Dermis microvascular lymphatic vessel endothelial cell (primary cell): Measurements from ENCODE around the gene ANKRD13A. TPM values are rescaled to one million over a fixed set of nuclear protein-coding genes. Genes with fewer than 3 reads are reported as not detected.

Experiments used
- DNase-seq, 2 donors: peaks; one replicate each; pipeline versions ENCODE4 v3.0.0 to v3.0.0-alpha.2; 2010; ENCODE audit warnings: low read depth in 2 of 2
- total RNA-seq: library from RNA; depleted of rRNA; stranded (reverse); fragments of >200 nt; gene quantifications from 2 replicates; pipeline ENCODE4 v1.2.1, GENCODE V29; 2014

The ANKRD13A gene
- total RNA-seq, result 46.1 and 63.8 TPM in 2 replicates

DNA sequence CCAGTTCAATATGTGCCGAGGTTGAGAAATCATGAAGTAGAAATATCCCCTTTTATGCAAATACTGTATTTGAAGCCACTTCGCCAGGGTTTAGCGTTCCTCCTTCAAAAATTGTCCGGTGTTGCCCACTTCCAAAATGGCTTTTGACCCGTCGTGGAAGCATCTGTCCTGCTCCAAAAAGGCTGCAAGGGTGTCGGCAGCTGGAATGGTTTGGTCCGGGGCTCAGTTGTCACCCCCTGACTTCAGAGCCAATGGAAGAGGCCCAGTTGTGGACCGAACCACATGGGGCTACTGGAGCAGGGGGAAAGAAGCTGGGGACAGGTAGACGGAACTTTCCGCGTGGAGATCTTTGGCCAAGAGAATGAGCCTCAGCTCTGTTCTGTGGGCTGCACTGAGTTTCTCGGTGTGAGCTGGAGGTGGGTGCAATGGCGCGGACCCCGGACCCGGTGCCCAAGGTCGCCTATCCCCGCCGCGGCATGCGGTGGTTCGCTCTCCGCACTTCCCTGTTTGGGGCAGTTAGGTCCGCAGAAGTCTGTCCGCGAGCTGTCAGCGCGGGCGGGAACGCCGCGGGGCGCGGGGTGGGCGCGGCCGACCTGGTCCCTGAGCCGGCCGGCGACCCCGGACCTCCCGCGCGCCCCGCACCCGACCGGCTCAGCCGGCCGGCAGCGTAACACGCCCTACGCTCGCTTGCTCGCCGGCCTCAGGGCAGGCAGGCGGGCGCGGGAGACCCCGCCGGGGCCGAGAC lies at the start of gene ANKRD13A:
Gene ANKRD13A (plus strand): TSS at position 527 of the 745 bp plus-strand sequence. CDS start 259 bp downstream, outside the sequence.
- peak; percentile 95 for DNase-seq

- no peak for DNase-seq
Observed at GRCh38 chr12:109950625-109951024, 48.6 kb upstream of the ANKRD13A start.

DNA sequence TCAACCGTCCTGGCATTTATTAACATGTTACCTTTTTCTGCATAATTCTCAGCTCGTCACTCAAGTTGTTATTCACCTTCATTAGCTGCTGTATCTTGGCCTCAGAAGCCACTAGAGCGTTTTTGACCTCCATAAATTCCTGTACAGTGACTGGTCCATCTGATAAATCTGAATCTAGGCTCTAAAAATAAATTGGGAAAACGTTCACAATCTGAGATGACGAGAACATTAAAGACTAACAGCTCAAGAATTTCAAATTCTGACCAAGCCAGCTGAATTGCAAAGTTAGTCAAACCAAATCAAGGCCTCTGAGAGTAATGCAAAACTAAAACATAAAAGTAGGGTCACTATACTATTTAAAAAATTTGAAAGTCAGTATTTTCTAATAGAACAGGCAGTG lies 48.1 kb upstream of the ANKRD13A start:
- no peak for DNase-seq

DNA sequence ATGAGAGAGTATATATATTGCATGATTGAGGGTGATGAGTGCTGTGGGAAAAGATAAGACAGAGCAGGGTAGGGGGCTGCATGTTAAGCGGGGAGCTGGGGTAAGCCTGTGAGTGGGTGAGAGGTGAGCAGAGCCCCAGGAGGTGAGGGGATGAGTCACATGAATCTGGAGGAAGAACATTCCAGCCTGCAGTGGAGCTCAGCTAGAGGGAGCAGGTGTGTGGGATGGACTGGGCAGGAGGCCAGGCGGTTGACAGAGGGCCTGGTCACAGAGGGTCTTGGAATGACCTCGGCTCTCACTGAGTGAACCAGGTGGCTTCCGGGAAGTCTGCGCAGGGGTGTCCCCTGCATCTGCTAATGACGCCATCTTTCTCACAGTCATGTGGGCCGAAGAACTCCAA lies 47.5 kb upstream of the ANKRD13A start:
- peak in 1 of 2 donors; percentile 61 for DNase-seq

DNA sequence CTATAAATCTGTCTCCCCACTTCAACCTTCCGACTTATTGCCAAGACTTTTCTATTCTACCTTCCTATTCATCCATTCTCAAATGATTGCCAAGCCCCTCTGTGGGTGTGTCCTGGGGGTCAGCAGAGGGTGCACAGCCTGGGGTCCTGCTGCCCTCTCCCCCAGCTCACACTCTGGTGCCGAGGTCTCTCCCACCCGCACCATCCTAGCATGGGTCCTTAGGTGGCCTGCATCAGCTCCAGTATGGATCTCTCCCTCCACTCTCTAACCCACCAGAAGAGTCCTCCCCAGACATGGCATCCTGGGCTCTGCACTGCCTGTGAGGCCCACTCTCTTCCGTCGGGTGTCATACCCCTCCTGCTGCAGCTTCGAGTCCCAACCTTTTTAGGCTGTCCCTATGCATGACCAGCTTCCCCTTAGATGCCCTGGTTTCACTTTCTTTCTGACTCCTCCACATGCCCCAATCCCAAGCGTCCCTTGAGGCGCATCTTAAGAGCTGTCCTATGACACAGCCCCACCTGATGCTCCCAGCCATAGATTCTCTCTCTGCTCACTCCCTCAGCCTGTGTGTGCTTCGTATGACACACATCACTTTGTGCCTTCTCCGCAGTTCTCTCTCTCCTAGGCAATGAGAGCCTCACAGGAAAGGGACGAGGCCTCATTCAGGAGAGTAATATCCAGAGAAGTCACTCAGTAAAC lies 46.9 kb upstream of the ANKRD13A start:
- no peak for DNase-seq

DNA sequence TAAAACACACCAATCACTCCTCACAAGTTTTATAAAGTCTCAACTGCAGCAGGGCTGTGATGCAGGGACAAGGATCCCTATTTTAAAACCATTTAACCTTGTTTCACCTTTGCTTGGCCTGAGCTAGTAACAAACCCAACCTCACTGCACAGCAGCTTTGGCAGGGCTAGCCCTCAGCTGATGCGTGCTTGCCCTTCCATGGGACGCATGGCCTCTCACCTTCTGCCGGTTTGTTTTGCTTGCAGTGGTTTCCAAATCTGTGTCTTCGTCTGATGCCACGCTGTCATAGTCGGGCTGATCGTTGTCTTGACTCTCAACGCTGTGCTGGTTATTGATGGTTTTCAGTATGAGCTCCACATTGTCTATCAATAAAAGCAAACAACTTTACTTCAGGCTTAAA lies 46.4 kb upstream of the ANKRD13A start:
- DNase-seq, result no peak

- no peak for DNase-seq
Observed at GRCh38 chr12:109953656-109954055, 45.6 kb upstream of the ANKRD13A start.

DNA sequence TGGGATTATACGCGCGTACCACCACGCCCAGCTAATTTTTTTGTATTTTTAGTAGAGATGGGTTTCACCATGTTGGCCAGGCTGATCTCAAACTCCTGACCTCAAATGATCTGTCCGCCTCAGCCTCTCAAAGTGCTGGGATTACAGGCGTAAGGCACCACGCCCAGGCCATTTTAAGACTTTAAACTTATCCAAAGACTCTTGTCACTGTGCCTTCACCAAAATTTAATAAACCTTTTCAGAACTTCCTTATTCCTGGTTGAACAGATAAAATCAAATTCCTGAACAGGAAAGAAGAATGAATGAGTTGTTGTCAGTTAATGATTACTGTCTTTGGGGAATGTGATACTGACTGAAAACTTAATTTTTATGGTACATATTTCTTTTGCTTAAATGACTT lies 40.9 kb upstream of the ANKRD13A start:
- no peak for DNase-seq

GRCh38 chr12:109959411-109960093 lies 39.7 kb upstream of the ANKRD13A start:
- DNase-seq, result no peak

DNA sequence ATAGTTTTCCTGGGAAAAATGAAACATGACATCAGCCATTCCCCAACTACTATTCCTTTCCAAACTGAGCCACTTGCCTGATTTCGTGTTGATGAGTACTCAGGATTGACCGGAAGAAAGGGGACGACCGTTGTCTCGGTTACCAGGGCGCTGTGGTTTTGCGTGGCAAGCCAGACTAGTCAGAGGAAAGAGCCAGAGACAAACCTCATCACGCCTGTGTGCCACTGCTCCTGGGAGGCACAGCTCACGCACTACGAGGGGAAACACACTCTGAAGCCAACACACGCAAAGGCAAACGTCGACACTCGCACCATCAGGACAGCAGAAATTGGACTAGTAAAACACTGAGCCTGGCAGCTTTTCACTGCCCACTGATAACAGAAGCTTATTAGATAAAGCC lies 38.0 kb upstream of the ANKRD13A start:
- no peak for DNase-seq

GRCh38 chr12:109961612-109962011 lies 37.6 kb upstream of the ANKRD13A start:
- DNase-seq, result no peak

DNA sequence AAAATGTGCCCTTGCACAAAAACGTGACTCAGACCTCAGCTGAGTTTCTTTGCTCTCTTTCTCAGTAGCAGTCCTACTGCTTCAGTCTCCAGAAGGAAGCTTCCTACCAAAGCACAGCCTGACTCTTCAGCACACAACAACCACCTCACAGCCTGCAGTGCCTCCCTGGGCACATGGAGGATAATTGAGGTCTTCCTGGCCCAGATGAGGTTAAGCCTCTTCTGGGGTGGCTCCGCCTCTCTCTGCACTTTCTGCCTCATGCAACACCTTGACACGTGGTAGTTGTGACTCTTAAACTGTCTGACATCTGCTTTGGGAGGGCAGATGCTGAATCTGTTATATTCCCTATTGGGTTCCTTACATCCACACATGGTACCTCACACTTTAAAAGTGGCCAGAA lies 36.8 kb upstream of the ANKRD13A start:
- DNase-seq, result no peak

GRCh38 chr12:109963330-109963729 lies 35.9 kb upstream of the ANKRD13A start:
- no peak for DNase-seq

DNA sequence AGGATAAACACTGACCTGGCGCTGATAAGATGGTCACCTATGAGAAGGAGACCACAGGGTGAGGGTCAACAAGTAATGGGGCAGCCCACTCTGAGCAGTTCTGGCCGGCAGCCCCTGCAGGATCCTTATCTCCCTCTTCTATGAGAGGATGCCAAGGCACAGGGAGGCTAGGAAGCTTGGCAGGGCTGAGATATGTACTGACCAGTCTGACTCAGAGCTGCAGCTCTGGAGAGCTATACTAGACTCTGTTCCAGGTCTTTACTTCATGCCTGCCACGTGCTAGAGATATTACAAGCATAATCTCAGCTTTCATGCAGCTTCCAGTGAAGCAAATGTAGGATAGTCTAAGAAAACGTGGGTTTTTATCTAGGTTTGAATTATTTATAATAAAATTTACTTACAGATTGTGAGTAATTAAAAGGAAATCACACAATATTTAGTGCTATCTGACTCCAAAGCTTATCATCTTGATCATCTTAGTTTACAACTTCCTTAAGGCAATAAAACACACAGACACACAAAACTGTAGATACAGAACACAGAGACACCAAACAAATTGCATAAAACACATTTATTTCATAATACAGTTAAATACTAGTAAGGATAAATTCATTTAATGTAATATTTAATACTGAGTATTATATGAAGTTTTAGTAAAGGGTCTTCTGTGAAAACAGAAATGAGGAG lies 35.3 kb upstream of the ANKRD13A start:
- DNase-seq, result peak in 1 of 2 donors; percentile 43

- DNase-seq, result no peak
Observed at GRCh38 chr12:109966546-109966945, 32.7 kb upstream of the ANKRD13A start.

- no peak for DNase-seq
Observed at GRCh38 chr12:109967383-109968031, 31.7 kb upstream of the ANKRD13A start.

- peak; percentile 27 to 59 for DNase-seq
Observed at GRCh38 chr12:109968032-109968420, 31.2 kb upstream of the ANKRD13A start.

DNA sequence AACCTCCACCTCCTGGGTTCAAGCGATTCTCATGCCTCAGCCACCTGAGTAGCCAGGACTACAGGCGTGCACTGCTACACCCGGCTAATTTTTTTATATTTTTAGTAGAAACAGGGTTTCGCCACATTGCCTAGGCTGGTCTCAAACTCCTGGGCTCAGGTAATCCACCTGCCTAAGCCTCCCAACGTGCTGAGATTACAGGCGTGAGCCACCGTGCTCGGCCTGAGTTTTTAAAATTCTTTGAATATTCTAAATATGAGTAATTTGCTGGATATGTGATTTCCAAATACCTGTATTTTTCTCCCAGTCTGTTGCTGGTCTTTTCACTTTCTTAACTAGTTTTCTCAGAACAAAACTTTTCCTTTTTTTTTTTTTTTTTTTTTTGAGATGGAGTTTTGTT lies 30.4 kb upstream of the ANKRD13A start:
- DNase-seq, result no peak

- DNase-seq, result no peak
Observed at GRCh38 chr12:109972821-109973220, 26.4 kb upstream of the ANKRD13A start.

- DNase-seq, result no peak
Observed at GRCh38 chr12:109981311-109981710, 17.9 kb upstream of the ANKRD13A start.

- DNase-seq, result no peak
Observed at GRCh38 chr12:109982210-109982609, 17.0 kb upstream of the ANKRD13A start.
